Prostate gland (tissue), 2 donors: ENCODE results near the gene EHD1.

ENCODE experiments used
- CTCF ChIP-seq, 4 experiments: fragments of 200-600 bp in 2 of 4; fragments of 450-650 bp in 2 of 4; sonication (generic) in 2 of 4; IDR thresholded peaks; 1 replicate in 3 of 4; 2 replicates in 1 of 4; pipeline ENCODE4 v1.5.1; 2016 to 2019; ENCODE audit warnings: antibody characterized with exemption in 4 of 4, mild to moderate bottlenecking in 2 of 4, moderate library complexity in 2 of 4
- POLR2AphosphoS5 ChIP-seq: sonication (generic); formaldehyde crosslinking; IDR thresholded peaks from one replicate; pipeline ENCODE4 v1.6.1; 2017; ENCODE audit warnings: antibody characterized with exemption

DNA sequence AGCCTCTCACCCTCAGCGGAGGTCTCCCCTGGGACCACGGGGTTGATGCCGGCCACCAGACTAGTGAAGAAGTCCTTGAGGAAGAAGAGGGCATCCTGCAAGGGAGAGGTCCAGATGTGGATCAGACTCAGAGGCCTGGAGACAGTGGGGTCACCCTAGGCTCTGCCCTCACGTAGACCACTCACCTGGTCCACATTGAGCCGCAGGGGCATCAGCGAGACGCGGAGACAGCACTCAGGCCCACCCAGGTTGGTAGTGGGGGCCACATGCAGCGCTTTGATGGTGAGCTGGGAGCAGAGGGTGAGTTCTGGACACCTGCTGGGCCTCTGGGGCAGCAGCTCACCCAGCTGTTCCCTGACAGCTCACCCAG, 19.6 kb upstream of the EHD1 start:
- TF ChIP-seq CTCF (IDR thresholded peaks at IDR 0.05) (no peak), POLR2AphosphoS5 (no peak)
